ENCODE measurements around the gene ZMIZ2.
"Not testable (repeated sequence)": the region's sequence is repeated elsewhere in the genome, so short reads cannot be mapped to it uniquely, and the experiment has no call there.

Gene ZMIZ2

GRCh38 chr7:44803828-44804519 lies 55.3 kb downstream of the ZMIZ2 start:
- DNase-seq, result not testable (repeated sequence)

DNA sequence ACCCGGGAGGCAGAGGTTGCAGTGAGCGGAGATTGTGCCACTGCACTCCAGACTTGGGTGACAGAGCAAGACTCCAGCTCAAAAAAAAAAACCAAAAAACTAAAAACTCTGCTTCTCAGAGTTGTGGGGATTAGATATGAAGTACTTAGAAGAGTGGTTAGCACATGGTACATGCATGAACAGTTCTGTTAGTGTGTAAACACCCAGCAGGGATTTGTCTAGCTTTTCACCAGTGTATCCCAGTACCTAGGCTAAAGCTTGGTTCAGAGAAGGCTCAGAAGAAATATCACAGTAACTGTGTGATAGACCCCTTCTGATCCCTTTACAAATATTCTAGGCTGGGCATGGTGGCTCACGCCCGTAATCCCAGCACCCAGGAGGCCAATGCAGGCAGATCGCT lies 57.3 kb downstream of the ZMIZ2 start:
- DNase-seq, result no peak

DNA sequence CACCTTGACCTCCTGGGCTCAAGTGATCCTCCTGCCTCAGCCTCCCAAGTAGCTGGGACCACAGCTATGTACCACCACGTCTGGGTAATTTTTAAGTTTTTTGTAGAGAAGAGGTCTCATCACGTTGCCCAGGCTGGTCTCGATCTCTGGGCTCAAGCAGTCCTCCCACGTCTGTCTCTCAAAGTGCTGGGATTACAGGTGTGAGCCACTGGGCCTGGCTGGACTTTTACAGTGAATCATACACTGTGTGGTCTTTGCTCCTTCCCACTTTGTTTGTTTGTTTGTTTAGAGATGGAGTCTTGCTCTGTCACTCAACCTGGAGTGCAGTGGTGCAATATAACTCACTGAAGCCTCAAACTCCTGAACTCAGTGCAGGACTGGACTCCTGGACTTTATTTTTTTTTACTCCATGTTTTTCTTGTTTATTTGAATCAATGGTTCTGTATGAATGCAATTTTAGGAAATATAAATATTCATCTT lies 60.3 kb downstream of the ZMIZ2 start:
- no peak for DNase-seq

GRCh38 chr7:44811093-44811492 lies 62.4 kb downstream of the ZMIZ2 start:
- no peak for DNase-seq

DNA sequence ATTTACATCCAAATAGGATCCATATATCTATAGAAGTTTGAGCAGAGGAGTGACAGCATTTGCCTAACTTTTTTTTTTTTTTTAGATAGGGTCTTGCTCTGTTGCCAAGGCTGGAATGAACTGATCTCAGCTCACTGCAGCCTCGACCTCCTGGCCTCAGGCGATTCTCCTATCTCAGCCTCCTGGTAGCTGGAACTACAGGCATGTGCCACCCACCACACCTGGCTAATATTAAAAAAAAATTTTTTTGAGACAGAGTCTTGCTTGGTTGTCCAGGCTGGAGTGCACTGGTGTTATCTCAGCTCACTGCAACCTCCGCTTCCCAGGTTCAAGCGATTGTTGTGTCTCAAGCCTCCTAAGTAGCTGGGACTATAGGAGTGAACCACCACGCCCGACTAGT lies 62.9 kb downstream of the ZMIZ2 start:
- DNase-seq, result no peak

- DNase-seq, result no peak
Observed at GRCh38 chr7:44814919-44815318, 66.3 kb downstream of the ZMIZ2 start.

DNA sequence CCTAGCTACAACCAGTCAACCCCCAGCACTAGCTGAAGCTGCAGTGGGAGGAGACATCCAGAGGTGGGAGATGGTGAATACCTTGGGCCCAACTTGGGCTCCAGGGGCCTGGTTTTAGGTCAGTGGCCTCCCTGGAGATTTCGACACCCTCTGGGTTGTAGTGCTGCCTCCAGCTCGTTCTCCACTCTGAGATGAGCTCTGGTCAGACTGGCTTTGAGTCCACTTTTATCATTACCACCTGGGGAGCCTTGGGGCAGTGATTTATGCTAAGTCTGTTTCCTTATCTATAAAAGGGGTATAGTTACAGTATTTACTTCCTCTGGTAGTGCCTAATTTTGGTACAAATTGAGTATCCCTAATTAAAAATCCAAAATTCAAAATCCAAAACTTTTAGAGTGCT lies 70.6 kb downstream of the ZMIZ2 start:
- no peak for DNase-seq
